Cardiac muscle cell (in vitro differentiated cells and primary cell): ENCODE measurements around the gene SAMD4A. TPM values are rescaled to one million over a fixed set of nuclear protein-coding genes. Genes with fewer than 3 reads are reported as not detected.

Source experiments
- DNase-seq, 2 donors: peaks; one replicate each; pipeline versions ENCODE4 v3.0.0 to v3.0.0-alpha.2; 2010 to 2017; ENCODE audit warnings: low read depth in 1 of 2, low spot score in 1 of 2
- H3K27ac ChIP-seq: fragments of 200-600 bp; sonication (generic); 2 replicates; pipeline ENCODE4 v1.5.1; 2016
- H3K27me3 ChIP-seq: fragments of 200-600 bp; sonication (generic); 2 replicates; pipeline ENCODE4 v1.6.0; 2016; ENCODE audit warnings: control low read depth
- H3K36me3 ChIP-seq: fragments of 200-600 bp; sonication (generic); 2 replicates; pipeline ENCODE4 v1.5.1; 2016; ENCODE audit warnings: control low read depth
- H3K4me1 ChIP-seq: fragments of 200-600 bp; sonication (generic); 2 replicates; pipeline ENCODE4 v1.8.1; 2017; ENCODE audit warnings: low read depth, mild to moderate bottlenecking, mixed run types
- H3K4me3 ChIP-seq: fragments of 200-600 bp; sonication (generic); 2 replicates; pipeline ENCODE4 v1.5.1; 2016; ENCODE audit warnings: mild to moderate bottlenecking
- H3K9me3 ChIP-seq: fragments of 200-600 bp; sonication (generic); 2 replicates; pipeline ENCODE4 v1.5.1; 2017; ENCODE audit warnings: low read depth, mild to moderate bottlenecking, control low read depth
- CTCF ChIP-seq: IDR thresholded peaks from 2 replicates; pipeline ENCODE4 v1.5.1; 2012; ENCODE audit warnings: low read depth, mild to moderate bottlenecking, low read length
- polyA plus RNA-seq: library from polyadenylated mRNA; unstranded; fragments of >200 nt; fragmentation: Nextera tagmentation; extraction: Ambion mirVana; gene quantifications from 2 replicates; pipeline ENCODE4 v1.2.1, GENCODE V29; 2016
- total RNA-seq: library from RNA; depleted of rRNA; stranded (reverse); fragments of >200 nt; gene quantifications from 2 replicates; pipeline ENCODE4 v1.2.3, GENCODE V29; 2016

Gene SAMD4A
- total and polyA plus RNA-seq, 2 experiments from 2014 or later, result 14.4 to 60.4 TPM

- Histone ChIP-seq H3K4me1 (peaks cover 25% of the 10 kb centered on the region), H3K9me3 (no peaks in the 10 kb centered on the region), H3K36me3 (no peaks in the 10 kb centered on the region), H3K4me3 (no peak overlapping the region), H3K27me3 (no peaks in the 10 kb centered on the region), H3K27ac (peak overlapping the region; percentile 94)
- TF ChIP-seq CTCF, result no peak
- peak; percentile 77 to 99 for DNase-seq
Observed at GRCh38 chr14:54652188-54652587, 85.3 kb downstream of the SAMD4A start.

GRCh38 chr14:54652605-54653052 lies 85.7 kb downstream of the SAMD4A start:
- peaks cover 25% of the 10 kb centered on the region for H3K4me1 ChIP-seq
- no peak overlapping the region for H3K4me3 ChIP-seq
- DNase-seq, result peak in 1 of 2 donors; percentile 76
- H3K27ac ChIP-seq, result peak overlapping the region; percentile 94
- TF ChIP-seq CTCF, result no peak
- H3K9me3 ChIP-seq, result no peaks in the 10 kb centered on the region
- no peaks in the 10 kb centered on the region for H3K36me3 ChIP-seq
- H3K27me3 ChIP-seq, result no peaks in the 10 kb centered on the region

GRCh38 chr14:54653712-54654469 lies 87.0 kb downstream of the SAMD4A start:
- H3K36me3 ChIP-seq, result no peaks in the 10 kb centered on the region
- no peaks in the 10 kb centered on the region for H3K27me3 ChIP-seq
- no peaks in the 10 kb centered on the region for H3K9me3 ChIP-seq
- no peak overlapping the region for H3K4me3 ChIP-seq
- H3K4me1 ChIP-seq, result peaks cover 25% of the 10 kb centered on the region
- no peak for TF ChIP-seq CTCF
- peak in 1 of 2 donors; percentile 88 for DNase-seq
- peak overlapping the region; percentile 62 for H3K27ac ChIP-seq

- Histone ChIP-seq H3K9me3 (no peaks in the 10 kb centered on the region), H3K36me3 (no peaks in the 10 kb centered on the region), H3K27ac (peak overlapping the region; percentile 62)
Observed at GRCh38 chr14:54654605-54655004, 87.7 kb downstream of the SAMD4A start.

GRCh38 chr14:54658836-54659235 lies 91.9 kb downstream of the SAMD4A start:
- Histone ChIP-seq H3K27ac (no peak overlapping the region), H3K36me3 (no peaks in the 10 kb centered on the region), H3K4me1 (peaks cover 7% of the 10 kb centered on the region), H3K9me3 (no peaks in the 10 kb centered on the region), H3K4me3 (no peak overlapping the region), H3K27me3 (no peaks in the 10 kb centered on the region)
- DNase-seq, result no peak
- no peak for TF ChIP-seq CTCF

More at GRCh38 chr14:54654605-54655004, 87.7 kb downstream of the SAMD4A start:
- no peak for DNase-seq
- no peak overlapping the region for H3K4me3 ChIP-seq
- TF ChIP-seq CTCF, result no peak
- H3K27me3 ChIP-seq, result no peaks in the 10 kb centered on the region
- H3K4me1 ChIP-seq, result peaks cover 25% of the 10 kb centered on the region
